K562 (cell line): ENCODE measurements around the gene C19orf67. TPM values are rescaled to one million over a fixed set of nuclear protein-coding genes. Genes with fewer than 3 reads are reported as not detected.

Experiments used
- HDAC1 ChIP-seq, 2 experiments: fragments of 450-650 bp; IDR thresholded peaks; 2 replicates each; pipeline ENCODE4 v1.6.1; 2016 to 2017; ENCODE audit warnings: inconsistent platforms in 1 of 2, mild to moderate bottlenecking in 1 of 2, moderate library complexity in 1 of 2
- HNRNPLL ChIP-seq: fragments of 200-400 bp; formaldehyde crosslinking; IDR thresholded peaks from 2 replicates; pipeline ENCODE4 v1.6.1; 2017; ENCODE audit warnings: low read length, low read depth, mild to moderate bottlenecking; ENCODE audit not compliant: poor library complexity, severe bottlenecking
- KDM1A ChIP-seq, 2 experiments: fragments of 450-650 bp; IDR thresholded peaks; 2 replicates each; pipeline ENCODE4 v1.6.1; 2016; ENCODE audit warnings: mild to moderate bottlenecking in 2 of 2
- MNT ChIP-seq, 2 experiments: fragments of 450-650 bp; conservative IDR thresholded peaks; 2 replicates each; pipeline ENCODE4 v1.6.1; 2017; ENCODE audit warnings: mild to moderate bottlenecking in 2 of 2, moderate library complexity in 2 of 2
- RBBP5 ChIP-seq: fragments of 200-600 bp; sonication (generic); IDR thresholded peaks from 2 replicates; pipeline ENCODE4 v1.6.1; 2012; ENCODE audit warnings: borderline replicate concordance, mild to moderate bottlenecking, low read length, control low read depth, inconsistent platforms; ENCODE audit not compliant: insufficient read depth, poor library complexity, severe bottlenecking
- SOX6 ChIP-seq: fragments of 450-650 bp; IDR thresholded peaks from 2 replicates; pipeline ENCODE4 v1.6.1; 2014; ENCODE audit warnings: mild to moderate bottlenecking
- TAF1 ChIP-seq: IDR thresholded peaks from 2 replicates; pipeline ENCODE4 v1.6.1; 2011; ENCODE audit warnings: mild to moderate bottlenecking, low read length, moderate library complexity; ENCODE audit not compliant: insufficient read depth, control insufficient read depth, severe bottlenecking; ENCODE audit errors: extremely low read depth
- TAL1 ChIP-seq: fragments of 450-650 bp; IDR thresholded peaks from 2 replicates; pipeline ENCODE4 v1.6.1; 2016; ENCODE audit warnings: mild to moderate bottlenecking
- YY1 ChIP-seq, 3 experiments: IDR thresholded peaks; 2 replicates each; pipeline ENCODE4 v1.6.1; 2011; ENCODE audit warnings: low read length in 2 of 3, mild to moderate bottlenecking in 2 of 3, moderate library complexity in 2 of 3, borderline replicate concordance in 1 of 3, control low read depth in 1 of 3, low read depth in 1 of 3; ENCODE audit not compliant: insufficient read depth in 3 of 3, insufficient replicate concordance in 2 of 3, control insufficient read depth in 1 of 3, insufficient read length in 1 of 3; ENCODE audit errors: extremely low read depth in 1 of 3
- ZNF695 ChIP-seq: fragments of 450-650 bp; formaldehyde crosslinking; IDR thresholded peaks from 2 replicates; pipeline ENCODE4 v1.4.0; 2020; ENCODE audit warnings: mild to moderate bottlenecking, moderate library complexity
- polyA plus RNA-seq, 8 experiments: library from polyadenylated mRNA; depleted of rRNA in 4 of 8; stranded (reverse) in 5 of 8; unstranded in 3 of 8; fragments of >200 nt; fragmentation: Nextera tagmentation in 2 of 8; fragmentation: Illumina TruSeq in 1 of 8; extraction: Ambion mirVana in 2 of 8; extraction: Trizol in 1 of 8; gene quantifications; 2 replicates each; pipeline versions ENCODE4 v1.2.1 to v1.2.3, GENCODE V29; 2011 to 2014; ENCODE audit warnings: inconsistent platforms in 1 of 8, missing spikeins in 1 of 8
- total RNA-seq, 7 experiments: library from RNA; depleted of rRNA in 6 of 7; stranded (reverse); fragments of >200 nt in 6 of 7; fragmentation: Illumina TruSeq in 2 of 7; extraction: Trizol in 2 of 7; gene quantifications; 2 replicates each; pipeline versions ENCODE4 v1.2.1 to v1.2.3, GENCODE V29; 2011 to 2021; ENCODE audit warnings: low replicate concordance in 1 of 7

Gene C19orf67
- total and polyA plus RNA-seq, 9 of the 15 experiments (the other 6 are each of a cell fraction or from before 2014, with no cell fraction given): 0.29 to 1.8 (median 0.51) TPM; not detected in 3

DNA sequence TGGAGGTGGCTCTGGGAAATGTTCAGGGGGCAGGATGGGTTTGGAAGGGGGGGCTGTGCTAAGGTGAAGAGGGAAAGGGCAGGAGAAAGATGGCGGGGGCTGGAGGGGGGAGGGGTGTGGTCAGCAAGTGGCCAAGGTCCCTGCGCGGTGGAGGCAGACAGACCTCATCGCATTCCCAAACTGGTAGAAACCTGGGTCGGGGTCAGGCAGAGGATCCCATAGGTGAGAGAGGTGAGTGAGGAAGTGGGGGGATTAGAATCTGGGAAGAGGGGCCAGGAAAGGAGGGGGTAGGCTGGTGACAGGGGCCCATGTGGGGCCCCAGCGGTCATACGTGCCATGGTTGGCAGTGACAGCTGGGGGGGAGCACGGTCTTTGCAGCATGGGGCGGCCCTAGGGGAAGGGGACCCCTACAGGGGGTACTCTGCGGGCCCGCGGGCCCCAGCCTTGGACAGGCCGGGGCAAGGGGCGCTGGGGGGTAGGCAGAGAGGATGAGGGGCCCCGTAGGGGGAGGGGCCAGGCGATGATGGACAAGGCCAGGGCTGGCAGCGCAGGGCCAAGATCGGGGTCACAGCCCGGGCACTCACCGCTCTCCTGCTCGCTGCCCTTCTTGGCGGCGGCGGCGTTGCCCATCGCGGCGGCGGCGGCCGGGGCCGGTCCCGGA, 31.5 kb upstream of the C19orf67 start (continued):
- TF ChIP-seq MNT (conservative IDR thresholded peaks at IDR 0.05) (peak; percentile 38 to 51; a peak in 2 of 4 replicates), TAL1 (no peak), HNRNPLL (peak; percentile 0), KDM1A (IDR thresholded peaks at IDR 0.05) (no peak), HDAC1 (IDR thresholded peaks at IDR 0.05) (peak in 1 of 2 experiments; percentile 73; a peak in 2 of 4 replicates), SOX6 (no peak), ZNF695 (CRISPR knock-in tag) (no peak), TAF1 (peak; percentile 12), YY1 (IDR thresholded peaks at IDR 0.05; ENCODE audit: borderline replicate concordance in 1 of 3, control insufficient read depth in 1 of 3, extremely low read depth in 1 of 3, insufficient read depth in 3 of 3, insufficient read length in 1 of 3, insufficient replicate concordance in 2 of 3, low read depth in 1 of 3, low read length in 2 of 3) (peak in 2 of 3 experiments; percentile 23 to 79), RBBP5 (peak; percentile 62)
- TF ChIP-seq, all 486 proteins: peak for 14
